Astrocyte (in vitro differentiated cells and primary cell): ENCODE measurements around the gene PLA2G1B.

Source experiments
- EZH2 ChIP-seq: IDR thresholded peaks from 2 replicates; pipeline ENCODE4 v1.6.1; 2012; ENCODE audit warnings: mild to moderate bottlenecking, low read length, inconsistent platforms; ENCODE audit not compliant: insufficient read depth
- TF ChIP-seq, protein P1 (sequence below): IDR thresholded peaks from 2 replicates; pipeline ENCODE4 v1.5.1; 2011; ENCODE audit warnings: low read depth, mild to moderate bottlenecking, inconsistent platforms, low read length, moderate library complexity; ENCODE audit not compliant: insufficient read depth

DNA sequence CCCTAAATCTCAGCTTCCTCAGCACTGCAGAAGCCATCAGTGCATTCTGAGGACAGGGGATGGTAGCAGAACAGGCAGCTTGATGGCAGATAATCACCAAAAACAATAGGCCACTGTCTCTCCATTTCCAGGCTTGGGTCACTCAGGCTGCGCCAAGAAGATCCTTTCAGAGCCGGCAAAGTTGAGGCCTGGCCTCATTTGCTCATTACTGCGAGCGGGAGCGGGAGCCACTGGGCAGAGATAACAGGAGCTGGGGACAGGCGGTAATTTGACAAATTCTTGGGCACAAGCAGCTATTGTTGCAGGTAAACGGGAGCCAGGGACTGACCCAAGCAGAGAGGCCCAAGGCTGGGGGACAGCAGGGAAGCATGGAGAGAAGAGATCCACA is 39.3 kb upstream of the PLA2G1B start:
- TF ChIP-seq, protein P1, sequence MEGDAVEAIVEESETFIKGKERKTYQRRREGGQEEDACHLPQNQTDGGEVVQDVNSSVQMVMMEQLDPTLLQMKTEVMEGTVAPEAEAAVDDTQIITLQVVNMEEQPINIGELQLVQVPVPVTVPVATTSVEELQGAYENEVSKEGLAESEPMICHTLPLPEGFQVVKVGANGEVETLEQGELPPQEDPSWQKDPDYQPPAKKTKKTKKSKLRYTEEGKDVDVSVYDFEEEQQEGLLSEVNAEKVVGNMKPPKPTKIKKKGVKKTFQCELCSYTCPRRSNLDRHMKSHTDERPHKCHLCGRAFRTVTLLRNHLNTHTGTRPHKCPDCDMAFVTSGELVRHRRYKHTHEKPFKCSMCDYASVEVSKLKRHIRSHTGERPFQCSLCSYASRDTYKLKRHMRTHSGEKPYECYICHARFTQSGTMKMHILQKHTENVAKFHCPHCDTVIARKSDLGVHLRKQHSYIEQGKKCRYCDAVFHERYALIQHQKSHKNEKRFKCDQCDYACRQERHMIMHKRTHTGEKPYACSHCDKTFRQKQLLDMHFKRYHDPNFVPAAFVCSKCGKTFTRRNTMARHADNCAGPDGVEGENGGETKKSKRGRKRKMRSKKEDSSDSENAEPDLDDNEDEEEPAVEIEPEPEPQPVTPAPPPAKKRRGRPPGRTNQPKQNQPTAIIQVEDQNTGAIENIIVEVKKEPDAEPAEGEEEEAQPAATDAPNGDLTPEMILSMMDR, result no peak
- no peak for TF ChIP-seq EZH2
